Breast epithelium (tissue), 4 donors: ENCODE data around the gene TXNL1. TPM values are rescaled to one million over a fixed set of nuclear protein-coding genes. Genes with fewer than 3 reads are reported as not detected.

Experiments
- DNase-seq, 2 donors: peaks; one replicate each; pipeline ENCODE4 v3.0.0-alpha.2; 2019; ENCODE audit warnings: low spot score in 2 of 2
- H3K27ac ChIP-seq, 2 donors: fragments of 200-600 bp; sonication (generic) in 1 of 2; one replicate each; pipeline ENCODE4 v1.5.1; 2016 to 2019; ENCODE audit warnings: mild to moderate bottlenecking in 1 of 2
- H3K27me3 ChIP-seq, 2 donors: fragments of 200-600 bp; sonication (generic) in 1 of 2; one replicate each; pipeline versions ENCODE4 v1.5.1 to v1.6.0; 2017 to 2019; ENCODE audit warnings: control low read depth in 1 of 2, mild to moderate bottlenecking in 1 of 2
- H3K36me3 ChIP-seq: fragments of 200-600 bp; one replicate; pipeline ENCODE4 v1.5.1; 2019
- H3K4me1 ChIP-seq, 2 donors: fragments of 200-600 bp; sonication (generic); one replicate each; pipeline ENCODE4 v1.5.1; 2016 to 2019; ENCODE audit warnings: control low read depth in 1 of 2
- H3K4me3 ChIP-seq, 3 donors: fragments of 200-600 bp; sonication (generic); 1 replicate in 2 of 3; 2 replicates in 1 of 3; pipeline ENCODE4 v1.5.1; 2016 to 2019; ENCODE audit warnings: mild to moderate bottlenecking in 3 of 3, moderate library complexity in 2 of 3
- H3K9me3 ChIP-seq, 2 donors: fragments of 200-600 bp; sonication (generic) in 1 of 2; one replicate each; pipeline ENCODE4 v1.5.1; 2016 to 2019; ENCODE audit warnings: control low read depth in 1 of 2
- POLR2A ChIP-seq: fragments of 450-650 bp; IDR thresholded peaks from one replicate; pipeline ENCODE4 v1.6.1; 2016; ENCODE audit warnings: antibody characterized with exemption, mild to moderate bottlenecking, moderate library complexity
- POLR2AphosphoS5 ChIP-seq, 3 donors: sonication (generic); formaldehyde crosslinking; IDR thresholded peaks; one replicate each; pipeline ENCODE4 v1.6.1; 2017; ENCODE audit warnings: antibody characterized with exemption in 3 of 3
- intact Hi-C: fragments of 100-400 bp; cut with DNase I; formaldehyde crosslinking; loops from one replicate; pipeline ENCODE4 v1.15.1; 2023; ENCODE audit warnings: low total_unique reads
- total RNA-seq, 3 donors: library from RNA; depleted of rRNA; stranded (reverse); fragments of >200 nt; gene quantifications; one replicate each; pipeline ENCODE4 v1.1.0, GENCODE V29; 2016
- TF ChIP-seq, protein P1 (sequence below), 3 donors: fragments of 450-650 bp; IDR thresholded peaks; one replicate each; pipeline ENCODE4 v1.5.1; 2016 to 2017; ENCODE audit warnings: antibody characterized with exemption in 3 of 3, mild to moderate bottlenecking in 3 of 3, moderate library complexity in 3 of 3

TXNL1 gene
- 10 to 100 TPM; 35.4 to 47.0 (median 45.5) TPM for total RNA-seq

DNA sequence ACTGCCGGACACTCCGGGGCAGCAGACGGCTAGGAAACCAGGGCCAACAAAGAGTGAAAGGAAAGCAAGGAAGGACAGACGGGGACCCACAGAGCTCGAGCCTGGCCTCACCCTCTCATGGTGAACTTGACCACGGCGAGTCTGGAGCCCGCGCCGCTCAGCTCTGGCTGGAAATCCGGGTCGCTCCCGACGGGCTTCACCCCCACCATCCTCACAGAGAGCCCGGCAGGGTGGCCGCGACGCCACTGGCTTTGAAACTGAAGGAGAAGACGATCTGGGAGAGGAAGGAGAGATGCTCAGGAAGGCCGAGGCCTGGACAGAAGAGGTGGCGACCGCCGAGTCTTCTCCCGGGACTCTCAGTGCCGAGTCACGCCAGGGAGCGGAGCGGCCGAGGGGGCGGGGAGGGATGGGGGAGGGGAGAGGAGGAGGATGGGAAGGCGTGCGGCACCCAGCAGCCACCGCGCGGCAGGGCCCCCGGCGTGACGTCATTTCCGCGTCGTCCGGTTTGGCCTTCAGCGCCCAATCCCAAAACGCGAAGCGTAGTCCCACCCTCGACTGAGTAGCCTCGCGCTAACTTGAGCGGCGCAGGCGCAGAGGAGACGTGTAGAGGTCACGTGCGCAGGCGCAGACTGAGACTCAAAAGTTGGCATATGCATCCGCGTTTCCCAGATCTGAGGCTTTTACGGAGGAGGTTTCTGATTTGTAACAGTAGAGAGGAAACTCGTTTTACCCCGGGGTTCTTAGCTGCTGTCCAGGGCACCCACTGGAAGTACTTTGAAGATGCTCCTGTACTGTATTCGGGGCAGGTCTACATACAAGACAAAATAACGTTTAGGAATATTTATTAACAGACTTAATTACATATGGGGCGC is at the start of gene TXNL1:
Gene TXNL1, minus strand, starts transcription at position 361 of the 872 bp plus-strand sequence. Its CDS starts 152 bp downstream, at position 209.
- Histone ChIP-seq H3K27me3 (no peaks in the 10 kb centered on the region), H3K27ac (peak within 1 kb of the TSS; percentile 96 to 98), H3K36me3 (no peaks in the 10 kb centered on the region), H3K9me3 (no peaks in the 10 kb centered on the region), H3K4me1 (no peaks in the 10 kb centered on the region), H3K4me3 (peak within 1 kb of the TSS; percentile 75 to 93 (median 85))
- intact Hi-C loops = no loop called here
- DNase-seq = peak; percentile 98 to 99
- TF ChIP-seq, protein P1, sequence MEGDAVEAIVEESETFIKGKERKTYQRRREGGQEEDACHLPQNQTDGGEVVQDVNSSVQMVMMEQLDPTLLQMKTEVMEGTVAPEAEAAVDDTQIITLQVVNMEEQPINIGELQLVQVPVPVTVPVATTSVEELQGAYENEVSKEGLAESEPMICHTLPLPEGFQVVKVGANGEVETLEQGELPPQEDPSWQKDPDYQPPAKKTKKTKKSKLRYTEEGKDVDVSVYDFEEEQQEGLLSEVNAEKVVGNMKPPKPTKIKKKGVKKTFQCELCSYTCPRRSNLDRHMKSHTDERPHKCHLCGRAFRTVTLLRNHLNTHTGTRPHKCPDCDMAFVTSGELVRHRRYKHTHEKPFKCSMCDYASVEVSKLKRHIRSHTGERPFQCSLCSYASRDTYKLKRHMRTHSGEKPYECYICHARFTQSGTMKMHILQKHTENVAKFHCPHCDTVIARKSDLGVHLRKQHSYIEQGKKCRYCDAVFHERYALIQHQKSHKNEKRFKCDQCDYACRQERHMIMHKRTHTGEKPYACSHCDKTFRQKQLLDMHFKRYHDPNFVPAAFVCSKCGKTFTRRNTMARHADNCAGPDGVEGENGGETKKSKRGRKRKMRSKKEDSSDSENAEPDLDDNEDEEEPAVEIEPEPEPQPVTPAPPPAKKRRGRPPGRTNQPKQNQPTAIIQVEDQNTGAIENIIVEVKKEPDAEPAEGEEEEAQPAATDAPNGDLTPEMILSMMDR (IDR thresholded peaks at IDR 0.05) = no peak
- TF ChIP-seq POLR2AphosphoS5 (IDR thresholded peaks at IDR 0.05) (peak; percentile 81 to 90 (median 89)), POLR2A (peak; percentile 56)

DNA sequence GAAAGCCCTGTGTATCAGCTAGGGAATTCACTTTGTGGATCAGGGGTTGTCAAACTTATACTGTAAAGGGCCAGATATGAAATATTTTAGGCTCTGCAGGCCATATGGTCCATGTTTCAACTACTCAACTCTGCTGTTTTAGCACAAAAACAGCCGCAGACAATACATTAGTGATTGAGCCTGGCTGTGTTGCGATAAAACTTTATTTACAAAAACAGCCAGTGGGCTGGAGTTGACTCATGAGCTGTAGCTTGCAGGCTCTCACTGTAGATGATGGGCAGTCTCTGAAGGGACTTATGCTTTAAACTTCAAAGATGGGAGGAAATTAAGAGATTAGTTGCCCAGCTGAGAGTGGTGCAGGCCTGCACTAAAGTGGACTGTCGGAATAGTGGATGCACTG is 45.9 kb upstream of the TXNL1 start:
- Histone ChIP-seq H3K27ac (no peak overlapping the region), H3K4me1 (no peaks in the 10 kb centered on the region), H3K27me3 (no peaks in the 10 kb centered on the region), H3K9me3 (no peaks in the 10 kb centered on the region), H3K4me3 (no peak overlapping the region), H3K36me3 (no peaks in the 10 kb centered on the region)
- DNase-seq = no peak
- TF ChIP-seq POLR2A (no peak), POLR2AphosphoS5 (IDR thresholded peaks at IDR 0.05) (no peak)
- TF ChIP-seq, protein P1 (IDR thresholded peaks at IDR 0.05) = no peak
- intact Hi-C loops = no loop called here

DNA sequence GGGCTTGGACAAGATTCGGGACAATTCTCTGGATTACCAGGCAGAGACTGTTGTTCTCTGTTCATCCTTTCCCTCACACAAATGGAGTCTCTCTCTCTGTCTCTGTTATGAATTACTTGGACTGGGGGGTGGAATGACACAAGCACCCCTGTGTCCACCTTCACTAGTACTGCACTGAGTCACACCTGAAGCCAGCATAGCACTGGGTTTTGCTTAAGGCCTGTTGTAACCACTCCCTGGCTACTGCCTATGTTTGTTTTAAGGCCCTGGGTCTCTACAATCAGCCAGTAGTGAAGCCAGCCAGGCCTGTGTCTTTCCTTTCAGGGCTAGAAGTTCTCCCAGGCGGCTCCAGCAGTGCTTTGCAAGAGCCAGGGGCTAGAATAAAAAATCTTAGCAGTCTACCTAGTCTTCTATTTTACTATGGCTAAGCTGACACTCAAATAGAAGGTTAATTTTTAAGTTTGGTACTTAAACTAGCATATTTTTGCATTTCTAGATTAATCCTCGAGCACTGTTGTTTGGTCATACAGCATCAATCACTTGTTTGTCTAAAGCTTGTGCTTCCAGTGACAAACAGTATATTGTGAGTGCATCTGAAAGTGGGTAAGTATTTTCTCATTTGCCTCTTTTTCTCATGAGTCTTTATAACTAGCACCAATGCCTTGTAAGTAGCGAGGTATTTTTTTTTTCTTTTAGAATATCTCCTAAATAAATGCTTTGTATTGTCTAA is 40.6 kb upstream of the TXNL1 start:
- H3K27ac ChIP-seq = no peak overlapping the region
- H3K4me1 ChIP-seq = no peaks in the 10 kb centered on the region
- peaks cover 0 to 3% of the 10 kb centered on the region in 2 donors for H3K9me3 ChIP-seq
- TF ChIP-seq POLR2AphosphoS5 (IDR thresholded peaks at IDR 0.05) = no peak
- TF ChIP-seq POLR2A = no peak
- TF ChIP-seq, protein P1 (IDR thresholded peaks at IDR 0.05) = no peak
- no peak for DNase-seq
- intact Hi-C loops = no loop called here
- no peak overlapping the region for H3K4me3 ChIP-seq
- no peaks in the 10 kb centered on the region for H3K27me3 ChIP-seq
- no peaks in the 10 kb centered on the region for H3K36me3 ChIP-seq

DNA sequence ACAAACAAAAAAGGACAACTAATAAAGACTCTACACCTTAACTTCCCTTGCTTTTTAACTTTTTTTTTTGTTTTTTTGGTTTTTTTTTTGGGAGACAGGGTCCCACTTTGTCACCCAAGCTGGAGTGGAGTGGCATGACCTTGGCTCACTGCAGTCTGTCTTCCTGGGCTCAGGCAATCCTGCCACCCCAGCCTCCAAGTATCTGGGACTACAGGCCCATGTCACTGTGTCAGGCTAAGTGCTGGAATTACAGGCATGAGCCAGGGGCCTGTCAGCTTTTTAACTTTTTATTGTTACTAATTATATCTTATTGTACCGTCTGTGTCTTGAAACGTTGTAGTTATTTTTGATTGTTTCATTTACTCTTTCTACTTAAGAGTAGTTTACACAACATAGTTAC is 38.2 kb upstream of the TXNL1 start:
- Histone ChIP-seq H3K9me3 (peaks cover 0 to 3% of the 10 kb centered on the region in 2 donors), H3K36me3 (no peaks in the 10 kb centered on the region), H3K27me3 (no peaks in the 10 kb centered on the region), H3K27ac (no peak overlapping the region), H3K4me1 (no peaks in the 10 kb centered on the region), H3K4me3 (no peak overlapping the region)
- no peak for TF ChIP-seq POLR2AphosphoS5 (IDR thresholded peaks at IDR 0.05)
- TF ChIP-seq POLR2A = no peak
- TF ChIP-seq, protein P1 (IDR thresholded peaks at IDR 0.05) = no peak
- intact Hi-C loops = no loop called here
- DNase-seq = no peak

DNA sequence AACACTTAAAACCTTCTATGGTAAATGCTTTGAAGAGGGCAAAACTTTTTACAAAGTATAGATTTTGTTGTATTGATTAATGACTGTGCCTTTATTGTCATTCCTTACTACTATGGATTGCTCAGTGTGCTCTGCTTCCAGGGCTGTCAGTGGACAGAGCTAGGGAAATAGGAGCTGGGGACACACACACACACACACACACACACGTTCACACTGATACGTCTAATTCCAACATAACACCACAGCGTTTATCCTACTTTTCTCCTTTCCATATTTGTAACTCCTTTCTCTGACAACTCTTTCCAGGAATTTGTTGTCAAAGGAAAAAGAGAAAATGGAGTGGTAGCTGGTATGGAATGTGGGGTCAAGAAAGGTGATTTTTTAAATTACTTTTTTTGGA is 34.6 kb upstream of the TXNL1 start:
- TF ChIP-seq, protein P1 (IDR thresholded peaks at IDR 0.05) = no peak
- Histone ChIP-seq H3K36me3 (no peaks in the 10 kb centered on the region), H3K4me3 (no peak overlapping the region), H3K27me3 (no peaks in the 10 kb centered on the region), H3K9me3 (peaks cover 0 to 3% of the 10 kb centered on the region in 2 donors), H3K4me1 (no peaks in the 10 kb centered on the region), H3K27ac (no peak overlapping the region)
- no peak for DNase-seq
- intact Hi-C loops = no loop called here
